Neural crest cell (in vitro differentiated cells): ENCODE data around the gene HES4. TPM values are rescaled to one million over a fixed set of nuclear protein-coding genes. Genes with fewer than 3 reads are reported as not detected.

Experiments
- DNase-seq: peaks from one replicate; pipeline ENCODE4 v3.0.0; 2021; ENCODE audit warnings: low read depth, mixed read lengths, low spot score
- H3K27ac Mint-ChIP-seq: one replicate; pipeline ENCODE4 v1.8.0; 2021; ENCODE audit warnings: mild to moderate bottlenecking, mixed read lengths; ENCODE audit not compliant: unreplicated experiment
- H3K27me3 Mint-ChIP-seq: 2 replicates; pipeline ENCODE4 v1.8.0; 2021; ENCODE audit warnings: low read depth, mild to moderate bottlenecking, mixed read lengths
- H3K36me3 Mint-ChIP-seq: 2 replicates; pipeline ENCODE4 v1.8.0; 2021; ENCODE audit warnings: low read depth, mild to moderate bottlenecking, mixed read lengths
- H3K4me1 Mint-ChIP-seq: 2 replicates; pipeline ENCODE4 v1.8.0; 2021; ENCODE audit warnings: mixed read lengths
- H3K4me3 Mint-ChIP-seq: one replicate; pipeline ENCODE4 v1.8.0; 2021; ENCODE audit warnings: mild to moderate bottlenecking, mixed read lengths
- H3K9me3 Mint-ChIP-seq: 2 replicates; pipeline ENCODE4 v1.8.0; 2021; ENCODE audit warnings: mixed read lengths
- total RNA-seq: library from RNA; stranded (reverse); gene quantifications from 2 replicates; pipeline ENCODE4 v1.2.1, GENCODE V29; 2021
- TF ChIP-seq, protein P1 (sequence below): fragments of 200-600 bp; sonication (generic); conservative IDR thresholded peaks from 2 replicates; pipeline ENCODE4 v1.5.0; 2021; ENCODE audit warnings: antibody characterized with exemption, mild to moderate bottlenecking

Gene HES4
- total RNA-seq, 1 donor from 2014 or later: 35.7 TPM

GRCh38 chr1:970242-970972 is 29.5 kb downstream of the HES4 start:
- no peaks in the 10 kb centered on the region for H3K9me3 Mint-ChIP-seq
- TF ChIP-seq, protein P1, sequence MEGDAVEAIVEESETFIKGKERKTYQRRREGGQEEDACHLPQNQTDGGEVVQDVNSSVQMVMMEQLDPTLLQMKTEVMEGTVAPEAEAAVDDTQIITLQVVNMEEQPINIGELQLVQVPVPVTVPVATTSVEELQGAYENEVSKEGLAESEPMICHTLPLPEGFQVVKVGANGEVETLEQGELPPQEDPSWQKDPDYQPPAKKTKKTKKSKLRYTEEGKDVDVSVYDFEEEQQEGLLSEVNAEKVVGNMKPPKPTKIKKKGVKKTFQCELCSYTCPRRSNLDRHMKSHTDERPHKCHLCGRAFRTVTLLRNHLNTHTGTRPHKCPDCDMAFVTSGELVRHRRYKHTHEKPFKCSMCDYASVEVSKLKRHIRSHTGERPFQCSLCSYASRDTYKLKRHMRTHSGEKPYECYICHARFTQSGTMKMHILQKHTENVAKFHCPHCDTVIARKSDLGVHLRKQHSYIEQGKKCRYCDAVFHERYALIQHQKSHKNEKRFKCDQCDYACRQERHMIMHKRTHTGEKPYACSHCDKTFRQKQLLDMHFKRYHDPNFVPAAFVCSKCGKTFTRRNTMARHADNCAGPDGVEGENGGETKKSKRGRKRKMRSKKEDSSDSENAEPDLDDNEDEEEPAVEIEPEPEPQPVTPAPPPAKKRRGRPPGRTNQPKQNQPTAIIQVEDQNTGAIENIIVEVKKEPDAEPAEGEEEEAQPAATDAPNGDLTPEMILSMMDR: no peak
- no peak overlapping the region for H3K4me3 Mint-ChIP-seq
- no peaks in the 10 kb centered on the region for H3K4me1 Mint-ChIP-seq
- H3K36me3 Mint-ChIP-seq: no peaks in the 10 kb centered on the region
- no peak for DNase-seq
- peaks cover 63% of the 10 kb centered on the region for H3K27me3 Mint-ChIP-seq
- no peak overlapping the region for H3K27ac Mint-ChIP-seq

DNA sequence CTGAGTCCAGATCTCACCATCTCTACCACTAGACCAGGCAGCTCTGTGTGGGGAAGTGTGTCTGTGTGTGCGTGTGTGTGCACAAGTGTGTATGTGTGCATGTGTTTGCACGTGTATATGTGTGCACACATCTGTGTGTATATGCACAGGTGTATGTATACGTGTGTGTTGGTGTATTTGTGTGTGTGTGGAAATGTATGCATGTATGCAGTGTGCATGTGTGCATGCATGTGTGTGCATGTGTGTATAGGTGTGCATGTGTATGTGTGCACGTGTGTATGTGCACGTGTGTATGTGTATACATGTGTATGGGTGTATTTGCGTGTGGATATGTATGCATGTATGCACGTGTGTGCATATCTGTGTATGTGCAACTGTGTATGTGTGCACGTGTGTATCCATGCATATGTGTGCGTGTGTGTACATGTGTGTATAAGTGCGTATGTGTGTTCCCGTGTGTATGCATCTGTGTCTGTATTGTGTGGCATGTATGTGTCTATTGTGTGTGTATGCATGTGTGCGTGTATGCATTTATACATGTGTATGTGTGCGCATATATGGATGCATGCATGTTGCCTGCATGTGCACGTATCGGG is 30.5 kb downstream of the HES4 start:
- H3K4me3 Mint-ChIP-seq: no peak overlapping the region
- peaks cover 59% of the 10 kb centered on the region for H3K27me3 Mint-ChIP-seq
- H3K4me1 Mint-ChIP-seq: no peaks in the 10 kb centered on the region
- TF ChIP-seq, protein P1: no peak
- no peak for DNase-seq
- H3K9me3 Mint-ChIP-seq: no peaks in the 10 kb centered on the region
- H3K36me3 Mint-ChIP-seq: no peaks in the 10 kb centered on the region
- H3K27ac Mint-ChIP-seq: no peak overlapping the region

DNA sequence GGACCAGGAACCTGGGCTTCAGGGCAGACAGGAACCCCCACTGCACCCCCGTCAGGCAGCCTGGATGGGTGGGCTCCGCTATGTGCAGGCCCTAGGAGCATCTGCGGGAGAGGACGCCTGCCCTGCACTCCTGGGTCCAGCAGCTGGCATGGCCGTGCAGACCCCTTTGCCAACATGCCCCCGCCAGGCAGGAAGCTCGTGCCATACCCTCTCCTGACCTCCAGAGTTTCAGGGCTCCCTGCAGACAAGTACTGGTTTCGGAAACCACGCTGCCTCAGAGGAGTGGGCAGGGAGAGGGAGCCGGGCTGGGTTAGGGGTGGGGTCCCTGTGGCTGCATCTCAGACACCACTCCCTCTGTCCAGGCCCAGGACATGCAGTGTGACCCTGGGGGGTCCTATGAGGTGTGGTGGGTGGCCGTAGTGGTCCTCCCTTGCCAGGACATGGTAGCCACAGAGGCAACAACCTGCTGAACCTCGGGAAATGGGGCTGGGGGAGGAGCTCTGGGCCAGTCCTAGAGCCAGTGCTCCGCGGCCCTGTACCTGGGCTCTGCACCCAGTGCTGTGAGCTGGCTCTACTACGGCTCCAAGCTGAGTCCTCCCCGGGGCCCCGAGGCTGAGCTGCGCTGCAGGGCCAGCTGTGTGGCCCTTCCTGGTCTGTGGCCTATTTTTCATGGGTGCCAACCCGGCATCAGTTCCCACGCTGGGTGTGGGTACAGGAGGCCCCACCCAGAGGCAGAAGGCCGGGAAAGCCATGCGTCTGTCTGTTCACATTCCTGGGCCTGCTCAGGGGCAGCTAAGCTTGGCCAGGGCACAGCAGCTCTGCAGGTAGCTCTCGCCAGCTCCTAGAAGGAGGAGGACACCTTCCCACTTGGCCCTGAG is 32.2 kb downstream of the HES4 start:
- TF ChIP-seq, protein P1: no peak
- H3K9me3 Mint-ChIP-seq: no peaks in the 10 kb centered on the region
- no peak overlapping the region for H3K27ac Mint-ChIP-seq
- no peaks in the 10 kb centered on the region for H3K36me3 Mint-ChIP-seq
- no peaks in the 10 kb centered on the region for H3K4me1 Mint-ChIP-seq
- H3K4me3 Mint-ChIP-seq: peak overlapping the region; percentile 10
- DNase-seq: no peak
- H3K27me3 Mint-ChIP-seq: peaks cover 56% of the 10 kb centered on the region

GRCh38 chr1:966704-967300 is 33.1 kb downstream of the HES4 start:
- peaks cover 52% of the 10 kb centered on the region for H3K27me3 Mint-ChIP-seq
- no peak for DNase-seq
- no peaks in the 10 kb centered on the region for H3K36me3 Mint-ChIP-seq
- TF ChIP-seq, protein P1: no peak
- no peaks in the 10 kb centered on the region for H3K4me1 Mint-ChIP-seq
- H3K27ac Mint-ChIP-seq: no peak overlapping the region
- peak overlapping the region; percentile 31 for H3K4me3 Mint-ChIP-seq
- no peaks in the 10 kb centered on the region for H3K9me3 Mint-ChIP-seq

GRCh38 chr1:966135-966703 is 33.7 kb downstream of the HES4 start, which contains the start of gene PLEKHN1:
Gene PLEKHN1, plus strand, starts transcription at chr1:966482. Its CDS starts 50 bp downstream, at chr1:966532.
- TF ChIP-seq, protein P1: no peak
- Mint-ChIP-seq H3K4me3 (peak within 1 kb of the TSS; percentile 31), H3K4me1 (no peaks in the 10 kb centered on the region), H3K27me3 (peaks cover 47% of the 10 kb centered on the region), H3K9me3 (no peaks in the 10 kb centered on the region), H3K36me3 (no peaks in the 10 kb centered on the region), H3K27ac (no peak within 1 kb of the TSS)
- no peak for DNase-seq
